HCT116 (cell line): ENCODE measurements around the gene HPCAL1. TPM values are rescaled to one million over a fixed set of nuclear protein-coding genes. Genes with fewer than 3 reads are reported as not detected.

Source experiments
- ATAC-seq: fragments of 200-7000 bp; cut with Tn5 transposase; 2 replicates; pipeline ENCODE4 v1.9.1; 2020; ENCODE audit warnings: mild to moderate bottlenecking, moderate library complexity
- BruUV-seq: library from RNA; stranded (reverse); fragments of 400-500 nt; replicated peaks from 2 replicates; lab custom pipeline; 2021; lab: Mats Ljungman, UMichigan
- CTCF ChIA-PET: fragments of 300-600 bp; sonication (Branson Sonifier 250); formaldehyde crosslinking; loops from one replicate; lab custom pipeline; 2021; ENCODE audit warnings: antibody characterized with exemption; lab: Charles Lee
- POLR2A ChIA-PET: fragments of 300-600, 350-600 bp; sonication (Branson Sonifier 250); formaldehyde crosslinking; loops from one replicate; lab custom pipeline; 2021; ENCODE audit warnings: antibody characterized with exemption; lab: Charles Lee
- RAD21 ChIA-PET, 2 experiments: fragments of 300-600 bp; sonication (Branson Sonifier 250); formaldehyde crosslinking; loops; one replicate each; lab custom pipeline; 2023; ENCODE audit warnings: low total read pairs in 2 of 2; ENCODE audit not compliant: uncharacterized antibody in 2 of 2, unreplicated experiment in 2 of 2, low non-redundant PET in 1 of 2; lab: Charles Lee
- DNase-seq: peaks from one replicate; pipeline ENCODE4 v3.0.0-alpha.2; 2010; ENCODE audit warnings: low read depth, low spot score
- H2AFZ ChIP-seq: fragments of 200-600 bp; shearing (Covaris generic), sonication (generic); 2 replicates; pipeline ENCODE4 v1.6.1; 2017; ENCODE audit warnings: low read depth, mixed run types, mixed read lengths, antibody characterized with exemption, low read length; ENCODE audit not compliant: poor library complexity, severe bottlenecking
- H3K27ac ChIP-seq: 2 replicates; pipeline ENCODE4 v1.5.1; 2012; ENCODE audit warnings: low read depth, low read length
- H3K27me3 ChIP-seq: fragments of 200-600 bp; sonication (generic); 2 replicates; pipeline ENCODE4 v1.6.1; 2016; ENCODE audit warnings: mixed run types, low read length, mixed read lengths; ENCODE audit not compliant: insufficient read depth
- H3K36me3 ChIP-seq, 2 experiments: fragments of 200-500 bp in 1 of 2; fragments of 200-600 bp in 1 of 2; sonication (Bioruptor generic) in 1 of 2; sonication (generic) in 1 of 2; 2 replicates each; pipeline versions ENCODE4 v1.5.1 to v1.6.1; 2014 to 2016; ENCODE audit warnings: low read length in 2 of 2, inconsistent platforms in 1 of 2, mixed read lengths in 1 of 2, mixed run types in 1 of 2; ENCODE audit not compliant: insufficient read depth in 2 of 2, control insufficient read depth in 1 of 2
- H3K4me1 ChIP-seq, 2 experiments: fragments of 200-600 bp in 1 of 2; sonication (generic) in 1 of 2; 2 replicates each; pipeline versions ENCODE4 v1.5.1 to v1.6.1; 2012 to 2017; ENCODE audit warnings: low read length in 2 of 2, inconsistent platforms in 1 of 2, mild to moderate bottlenecking in 1 of 2, mixed read lengths in 1 of 2, mixed run types in 1 of 2, moderate library complexity in 1 of 2; ENCODE audit not compliant: insufficient read depth in 2 of 2, control insufficient read depth in 1 of 2
- H3K4me2 ChIP-seq: fragments of 200-600 bp; sonication (generic); 2 replicates; pipeline ENCODE4 v1.6.1; 2017; ENCODE audit warnings: mixed run types, low read length, mixed read lengths
- H3K4me3 ChIP-seq, 2 experiments: fragments of 200-600 bp in 1 of 2; sonication (generic) in 1 of 2; replicated peaks in 1 of 2; 2 replicates each; pipeline ENCODE4 v1.5.1; 2011 to 2016; ENCODE audit warnings: low read length in 2 of 2, control low read depth in 1 of 2, low read depth in 1 of 2, mild to moderate bottlenecking in 1 of 2, mixed read lengths in 1 of 2, mixed run types in 1 of 2
- H3K79me2 ChIP-seq: fragments of 200-600 bp; sonication (generic); 2 replicates; pipeline ENCODE4 v1.6.1; 2017; ENCODE audit warnings: mild to moderate bottlenecking, mixed run types, low read length, moderate library complexity, mixed read lengths; ENCODE audit not compliant: insufficient read depth
- H3K9ac ChIP-seq: fragments of 200-600 bp; sonication (generic); 2 replicates; pipeline ENCODE4 v1.6.1; 2016; ENCODE audit warnings: low read length, mixed read lengths
- H3K9me2 ChIP-seq: fragments of 200-600 bp; sonication (generic), shearing (Covaris generic); 2 replicates; pipeline ENCODE4 v1.6.1; 2017; ENCODE audit warnings: mixed run types, mild to moderate bottlenecking, moderate library complexity; ENCODE audit not compliant: insufficient read depth
- H3K9me3 ChIP-seq, 2 experiments: fragments of 200-500 bp in 1 of 2; fragments of 200-600 bp in 1 of 2; sonication (Bioruptor generic) in 1 of 2; sonication (generic) in 1 of 2; 2 replicates each; pipeline ENCODE4 v1.6.1; 2014 to 2017; ENCODE audit warnings: low read length in 2 of 2, mixed read lengths in 2 of 2, inconsistent platforms in 1 of 2, low read depth in 1 of 2, mild to moderate bottlenecking in 1 of 2, mixed run types in 1 of 2, moderate library complexity in 1 of 2; ENCODE audit not compliant: control insufficient read depth in 1 of 2, insufficient read depth in 1 of 2
- H4K20me1 ChIP-seq: fragments of 200-600 bp; sonication (generic), shearing (Covaris generic); 2 replicates; pipeline ENCODE4 v1.6.1; 2017; ENCODE audit warnings: mixed run types, mild to moderate bottlenecking, moderate library complexity; ENCODE audit not compliant: insufficient read depth
- EGR1 ChIP-seq: IDR thresholded peaks from 2 replicates; pipeline ENCODE4 v1.6.1; 2012; ENCODE audit warnings: low read depth
- EZH2 ChIP-seq: fragments of 200-600 bp; sonication (generic); IDR thresholded peaks from 2 replicates; pipeline ENCODE4 v1.6.1; 2017; ENCODE audit warnings: antibody characterized with exemption, mixed run types
- EZH2phosphoT487 ChIP-seq: fragments of 200-600 bp; IDR thresholded peaks from 2 replicates; pipeline ENCODE4 v1.6.1; 2018; ENCODE audit warnings: antibody characterized with exemption, borderline replicate concordance
- FOSL1 ChIP-seq: IDR thresholded peaks from 2 replicates; pipeline ENCODE4 v1.6.1; 2012; ENCODE audit warnings: low read depth
- JUND ChIP-seq: IDR thresholded peaks from 2 replicates; pipeline ENCODE4 v1.6.1; 2012
- POLR2A ChIP-seq: IDR thresholded peaks from 2 replicates; pipeline ENCODE4 v1.7.0; 2011; ENCODE audit warnings: borderline replicate concordance; ENCODE audit not compliant: insufficient read depth, insufficient read length; ENCODE audit errors: extremely low read depth
- RAD21 ChIP-seq: IDR thresholded peaks from 2 replicates; pipeline ENCODE4 v1.6.1; 2012; ENCODE audit warnings: low read depth, mild to moderate bottlenecking
- SRF ChIP-seq: IDR thresholded peaks from 2 replicates; pipeline ENCODE4 v1.6.1; 2012; ENCODE audit warnings: low read depth
- YY1 ChIP-seq: IDR thresholded peaks from 2 replicates; pipeline ENCODE4 v1.6.1; 2011; ENCODE audit warnings: low read length, low read depth, moderate library complexity, mild to moderate bottlenecking; ENCODE audit not compliant: insufficient replicate concordance; ENCODE audit errors: extremely low read depth
- ZNF274 ChIP-seq: fragments of 200-500 bp; sonication (Bioruptor generic); IDR thresholded peaks from 2 replicates; pipeline ENCODE4 v1.6.1; 2014; ENCODE audit warnings: mild to moderate bottlenecking, low read depth, low read length, inconsistent platforms
- intact Hi-C: fragments of 100-400 bp; cut with micrococcal nuclease; formaldehyde crosslinking; loops from 2 replicates; pipeline ENCODE4 v1.10.0; 2022
- total RNA-seq: library from RNA; stranded (reverse); gene quantifications from one replicate; pipeline ENCODE4 v1.2.1, GENCODE V29; 2021; ENCODE audit not compliant: unreplicated experiment
- TF ChIP-seq, protein P1 (sequence below): IDR thresholded peaks from 2 replicates; pipeline ENCODE4 v1.6.1; 2012
- TF ChIP-seq, protein P2 (sequence below): IDR thresholded peaks from 2 replicates; pipeline ENCODE4 v1.6.1; 2012
- TF ChIP-seq, protein P3 (sequence below), 3 experiments: fragments of 200-600 bp in 1 of 3; sonication (generic) in 1 of 3; IDR thresholded peaks in 2 of 3; conservative IDR thresholded peaks in 1 of 3; 2 replicates each; pipeline ENCODE4 v1.5.1; 2012 to 2017; ENCODE audit warnings: low read depth in 2 of 3, low read length in 2 of 3, antibody characterized with exemption in 1 of 3, borderline replicate concordance in 1 of 3, control low read depth in 1 of 3, mild to moderate bottlenecking in 1 of 3, mixed read lengths in 1 of 3, mixed run types in 1 of 3, moderate library complexity in 1 of 3; ENCODE audit not compliant: insufficient read depth in 1 of 3
- TF ChIP-seq, protein P4 (sequence below): IDR thresholded peaks from 2 replicates; pipeline ENCODE4 v1.6.1; 2012; ENCODE audit warnings: low read depth
- TF ChIP-seq, protein P5 (sequence below): IDR thresholded peaks from 2 replicates; pipeline ENCODE4 v1.6.1; 2011; ENCODE audit warnings: mild to moderate bottlenecking, low read length, moderate library complexity; ENCODE audit not compliant: insufficient replicate concordance; ENCODE audit errors: extremely low read depth

HPCAL1 gene
- total RNA-seq, 1 experiment from 2014 or later: 111 TPM

DNA sequence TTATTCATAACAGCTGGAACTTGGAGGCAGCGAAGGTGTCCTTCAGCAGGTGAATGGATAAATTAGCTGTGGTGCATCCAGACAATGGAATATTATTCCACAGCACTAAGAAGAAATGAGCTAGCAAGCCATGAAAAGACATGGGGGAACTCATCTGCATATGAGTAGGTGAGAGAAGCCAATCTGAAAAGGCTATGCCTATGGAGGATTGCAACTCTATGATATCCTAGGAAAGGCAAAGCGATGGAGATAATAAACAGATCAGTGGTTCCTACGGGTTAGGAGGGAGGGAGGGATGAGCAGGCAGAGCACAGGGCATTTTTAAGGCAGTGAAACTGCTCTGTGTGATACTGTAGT lies 79.3 kb downstream of the HPCAL1 start:
- RAD21 ChIA-PET: interaction anchor here in 1 of 2 experiments (0.6 kb wide), 1 partner anchor 657 kb away, joined by 3 read pairs; no protein-coding TSS in a partner anchor
- POLR2A ChIA-PET: interaction anchor here (1.4 kb wide), 1 partner anchor 12 kb away, joined by 3 read pairs; no protein-coding TSS in a partner anchor
- peaks cover 8 to 24% of the 10 kb centered on the region in 2 experiments for H3K4me1 ChIP-seq

More for the DNA sequence above, 79.3 kb downstream of the HPCAL1 start:
- no peak overlapping the region for H3K4me2 ChIP-seq
- no peaks in the 10 kb centered on the region for H3K9me2 ChIP-seq
- BruUV-seq: no TSS peak
- peaks cover 71% of the 10 kb centered on the region for H3K79me2 ChIP-seq
- H4K20me1 ChIP-seq: no peaks in the 10 kb centered on the region
- ATAC-seq (no peak), DNase-seq (no peak)
- no peaks in the 10 kb centered on the region for H3K27me3 ChIP-seq
- no peak overlapping the region for H3K9ac ChIP-seq
- intact Hi-C loops: no loop called here
- H3K4me3 ChIP-seq: no peak overlapping the region
- H3K9me3 ChIP-seq: no peaks in the 10 kb centered on the region
- CTCF ChIA-PET: no interaction called here
- TF ChIP-seq RAD21 (no peak), EZH2 (no peak), JUND (no peak), EGR1 (no peak), YY1 (no peak), POLR2A (no peak), ZNF274 (no peak), EZH2phosphoT487 (no peak), FOSL1 (no peak), SRF (no peak)
- TF ChIP-seq, protein P1, sequence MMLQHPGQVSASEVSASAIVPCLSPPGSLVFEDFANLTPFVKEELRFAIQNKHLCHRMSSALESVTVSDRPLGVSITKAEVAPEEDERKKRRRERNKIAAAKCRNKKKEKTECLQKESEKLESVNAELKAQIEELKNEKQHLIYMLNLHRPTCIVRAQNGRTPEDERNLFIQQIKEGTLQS: no peak
- TF ChIP-seq, protein P2, sequence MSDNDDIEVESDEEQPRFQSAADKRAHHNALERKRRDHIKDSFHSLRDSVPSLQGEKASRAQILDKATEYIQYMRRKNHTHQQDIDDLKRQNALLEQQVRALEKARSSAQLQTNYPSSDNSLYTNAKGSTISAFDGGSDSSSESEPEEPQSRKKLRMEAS: no peak
- TF ChIP-seq, protein P3, sequence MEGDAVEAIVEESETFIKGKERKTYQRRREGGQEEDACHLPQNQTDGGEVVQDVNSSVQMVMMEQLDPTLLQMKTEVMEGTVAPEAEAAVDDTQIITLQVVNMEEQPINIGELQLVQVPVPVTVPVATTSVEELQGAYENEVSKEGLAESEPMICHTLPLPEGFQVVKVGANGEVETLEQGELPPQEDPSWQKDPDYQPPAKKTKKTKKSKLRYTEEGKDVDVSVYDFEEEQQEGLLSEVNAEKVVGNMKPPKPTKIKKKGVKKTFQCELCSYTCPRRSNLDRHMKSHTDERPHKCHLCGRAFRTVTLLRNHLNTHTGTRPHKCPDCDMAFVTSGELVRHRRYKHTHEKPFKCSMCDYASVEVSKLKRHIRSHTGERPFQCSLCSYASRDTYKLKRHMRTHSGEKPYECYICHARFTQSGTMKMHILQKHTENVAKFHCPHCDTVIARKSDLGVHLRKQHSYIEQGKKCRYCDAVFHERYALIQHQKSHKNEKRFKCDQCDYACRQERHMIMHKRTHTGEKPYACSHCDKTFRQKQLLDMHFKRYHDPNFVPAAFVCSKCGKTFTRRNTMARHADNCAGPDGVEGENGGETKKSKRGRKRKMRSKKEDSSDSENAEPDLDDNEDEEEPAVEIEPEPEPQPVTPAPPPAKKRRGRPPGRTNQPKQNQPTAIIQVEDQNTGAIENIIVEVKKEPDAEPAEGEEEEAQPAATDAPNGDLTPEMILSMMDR (IDR thresholded peaks at IDR 0.05 in 2 of 3, conservative IDR thresholded peaks at IDR 0.05 in 1 of 3; ENCODE audit: borderline replicate concordance in 1 of 3, insufficient read depth in 1 of 3, low read depth in 2 of 3, low read length in 2 of 3): no peak
- TF ChIP-seq, protein P4, sequence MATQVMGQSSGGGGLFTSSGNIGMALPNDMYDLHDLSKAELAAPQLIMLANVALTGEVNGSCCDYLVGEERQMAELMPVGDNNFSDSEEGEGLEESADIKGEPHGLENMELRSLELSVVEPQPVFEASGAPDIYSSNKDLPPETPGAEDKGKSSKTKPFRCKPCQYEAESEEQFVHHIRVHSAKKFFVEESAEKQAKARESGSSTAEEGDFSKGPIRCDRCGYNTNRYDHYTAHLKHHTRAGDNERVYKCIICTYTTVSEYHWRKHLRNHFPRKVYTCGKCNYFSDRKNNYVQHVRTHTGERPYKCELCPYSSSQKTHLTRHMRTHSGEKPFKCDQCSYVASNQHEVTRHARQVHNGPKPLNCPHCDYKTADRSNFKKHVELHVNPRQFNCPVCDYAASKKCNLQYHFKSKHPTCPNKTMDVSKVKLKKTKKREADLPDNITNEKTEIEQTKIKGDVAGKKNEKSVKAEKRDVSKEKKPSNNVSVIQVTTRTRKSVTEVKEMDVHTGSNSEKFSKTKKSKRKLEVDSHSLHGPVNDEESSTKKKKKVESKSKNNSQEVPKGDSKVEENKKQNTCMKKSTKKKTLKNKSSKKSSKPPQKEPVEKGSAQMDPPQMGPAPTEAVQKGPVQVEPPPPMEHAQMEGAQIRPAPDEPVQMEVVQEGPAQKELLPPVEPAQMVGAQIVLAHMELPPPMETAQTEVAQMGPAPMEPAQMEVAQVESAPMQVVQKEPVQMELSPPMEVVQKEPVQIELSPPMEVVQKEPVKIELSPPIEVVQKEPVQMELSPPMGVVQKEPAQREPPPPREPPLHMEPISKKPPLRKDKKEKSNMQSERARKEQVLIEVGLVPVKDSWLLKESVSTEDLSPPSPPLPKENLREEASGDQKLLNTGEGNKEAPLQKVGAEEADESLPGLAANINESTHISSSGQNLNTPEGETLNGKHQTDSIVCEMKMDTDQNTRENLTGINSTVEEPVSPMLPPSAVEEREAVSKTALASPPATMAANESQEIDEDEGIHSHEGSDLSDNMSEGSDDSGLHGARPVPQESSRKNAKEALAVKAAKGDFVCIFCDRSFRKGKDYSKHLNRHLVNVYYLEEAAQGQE: no peak
- TF ChIP-seq, protein P5, sequence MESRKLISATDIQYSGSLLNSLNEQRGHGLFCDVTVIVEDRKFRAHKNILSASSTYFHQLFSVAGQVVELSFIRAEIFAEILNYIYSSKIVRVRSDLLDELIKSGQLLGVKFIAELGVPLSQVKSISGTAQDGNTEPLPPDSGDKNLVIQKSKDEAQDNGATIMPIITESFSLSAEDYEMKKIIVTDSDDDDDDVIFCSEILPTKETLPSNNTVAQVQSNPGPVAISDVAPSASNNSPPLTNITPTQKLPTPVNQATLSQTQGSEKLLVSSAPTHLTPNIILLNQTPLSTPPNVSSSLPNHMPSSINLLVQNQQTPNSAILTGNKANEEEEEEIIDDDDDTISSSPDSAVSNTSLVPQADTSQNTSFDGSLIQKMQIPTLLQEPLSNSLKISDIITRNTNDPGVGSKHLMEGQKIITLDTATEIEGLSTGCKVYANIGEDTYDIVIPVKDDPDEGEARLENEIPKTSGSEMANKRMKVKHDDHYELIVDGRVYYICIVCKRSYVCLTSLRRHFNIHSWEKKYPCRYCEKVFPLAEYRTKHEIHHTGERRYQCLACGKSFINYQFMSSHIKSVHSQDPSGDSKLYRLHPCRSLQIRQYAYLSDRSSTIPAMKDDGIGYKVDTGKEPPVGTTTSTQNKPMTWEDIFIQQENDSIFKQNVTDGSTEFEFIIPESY: no peak
- H3K27ac ChIP-seq: no peak overlapping the region
- no peak overlapping the region for H2AFZ ChIP-seq
- no peaks in the 10 kb centered on the region for H3K36me3 ChIP-seq
